A673 (cell line): ENCODE measurements around the gene NRIP2. TPM values are rescaled to one million over a fixed set of nuclear protein-coding genes. Genes with fewer than 3 reads are reported as not detected.

Source experiments
- BruUV-seq: library from RNA; stranded (reverse); fragments of 400-500 nt; replicated peaks from 2 replicates; lab custom pipeline; 2021; lab: Mats Ljungman, UMichigan
- CTCF ChIA-PET: fragments of 300-600 bp; sonication (Branson Sonifier 250); formaldehyde crosslinking; loops from one replicate; lab custom pipeline; 2022; ENCODE audit warnings: antibody characterized with exemption; lab: Charles Lee
- POLR2A ChIA-PET: fragments of 300-600 bp; sonication (Branson Sonifier 250); formaldehyde crosslinking; loops from one replicate; lab custom pipeline; 2022; ENCODE audit warnings: antibody characterized with exemption; ENCODE audit not compliant: low non-redundant PET; lab: Charles Lee
- DNase-seq: peaks from one replicate; pipeline ENCODE4 v3.0.0-alpha.2; 2015; ENCODE audit warnings: low spot score
- H3K27ac ChIP-seq: fragments of 200-600 bp; sonication (generic); 2 replicates; pipeline ENCODE4 v1.5.1; 2016; ENCODE audit warnings: mixed run types, low read depth, mild to moderate bottlenecking, mixed read lengths, antibody characterized with exemption, low read length; ENCODE audit not compliant: poor library complexity, severe bottlenecking
- H3K27me3 ChIP-seq: fragments of 200-600 bp; sonication (generic); replicated peaks from 2 replicates; pipeline ENCODE4 v1.6.1; 2017; ENCODE audit warnings: mixed run types, low read depth, mild to moderate bottlenecking, mixed read lengths, antibody characterized with exemption, low read length; ENCODE audit not compliant: insufficient read depth, poor library complexity
- H3K36me3 ChIP-seq: fragments of 200-600 bp; sonication (generic); 2 replicates; pipeline ENCODE4 v1.6.1; 2016; ENCODE audit warnings: mixed run types, mild to moderate bottlenecking, mixed read lengths, antibody characterized with exemption, low read length; ENCODE audit not compliant: insufficient read depth, poor library complexity, severe bottlenecking
- H3K4me1 ChIP-seq: fragments of 200-600 bp; sonication (generic); 2 replicates; pipeline ENCODE4 v1.6.1; 2017; ENCODE audit warnings: mixed run types, mild to moderate bottlenecking, mixed read lengths, antibody characterized with exemption, low read length; ENCODE audit not compliant: insufficient read depth, poor library complexity, severe bottlenecking
- H3K4me3 ChIP-seq: fragments of 200-600 bp; sonication (generic); 2 replicates; pipeline ENCODE4 v1.5.1; 2016; ENCODE audit warnings: low read depth, mixed run types, mild to moderate bottlenecking, mixed read lengths, low read length; ENCODE audit not compliant: poor library complexity, severe bottlenecking
- H3K9me3 ChIP-seq: fragments of 200-600 bp; sonication (generic); 2 replicates; pipeline ENCODE4 v1.6.1; 2016; ENCODE audit warnings: mixed run types, low read depth, mild to moderate bottlenecking, mixed read lengths, antibody characterized with exemption, low read length; ENCODE audit not compliant: poor library complexity, severe bottlenecking
- EZH2 ChIP-seq: fragments of 200-600 bp; sonication (generic); IDR thresholded peaks from 2 replicates; pipeline ENCODE4 v1.6.1; 2017; ENCODE audit warnings: borderline replicate concordance, low read depth, mild to moderate bottlenecking, mixed read lengths, antibody characterized with exemption, low read length; ENCODE audit not compliant: poor library complexity, severe bottlenecking
- intact Hi-C: fragments of 100-400 bp; cut with micrococcal nuclease; formaldehyde crosslinking; loops from one replicate; pipeline ENCODE4 v1.10.0; 2022; ENCODE audit not compliant: unreplicated experiment
- total RNA-seq: library from RNA; stranded (reverse); gene quantifications from 2 replicates; pipeline ENCODE4 v1.2.3, GENCODE V29; 2021
- TF ChIP-seq, protein P1 (sequence below): fragments of 300-800, 200-600 bp; sonication (generic); conservative IDR thresholded peaks from 2 replicates; pipeline ENCODE4 v1.5.1; 2017; ENCODE audit warnings: low read depth, mild to moderate bottlenecking, antibody characterized with exemption, low read length, moderate library complexity, mixed read lengths

NRIP2 gene
- total RNA-seq, 1 experiment from 2014 or later, result 0.39 TPM

DNA sequence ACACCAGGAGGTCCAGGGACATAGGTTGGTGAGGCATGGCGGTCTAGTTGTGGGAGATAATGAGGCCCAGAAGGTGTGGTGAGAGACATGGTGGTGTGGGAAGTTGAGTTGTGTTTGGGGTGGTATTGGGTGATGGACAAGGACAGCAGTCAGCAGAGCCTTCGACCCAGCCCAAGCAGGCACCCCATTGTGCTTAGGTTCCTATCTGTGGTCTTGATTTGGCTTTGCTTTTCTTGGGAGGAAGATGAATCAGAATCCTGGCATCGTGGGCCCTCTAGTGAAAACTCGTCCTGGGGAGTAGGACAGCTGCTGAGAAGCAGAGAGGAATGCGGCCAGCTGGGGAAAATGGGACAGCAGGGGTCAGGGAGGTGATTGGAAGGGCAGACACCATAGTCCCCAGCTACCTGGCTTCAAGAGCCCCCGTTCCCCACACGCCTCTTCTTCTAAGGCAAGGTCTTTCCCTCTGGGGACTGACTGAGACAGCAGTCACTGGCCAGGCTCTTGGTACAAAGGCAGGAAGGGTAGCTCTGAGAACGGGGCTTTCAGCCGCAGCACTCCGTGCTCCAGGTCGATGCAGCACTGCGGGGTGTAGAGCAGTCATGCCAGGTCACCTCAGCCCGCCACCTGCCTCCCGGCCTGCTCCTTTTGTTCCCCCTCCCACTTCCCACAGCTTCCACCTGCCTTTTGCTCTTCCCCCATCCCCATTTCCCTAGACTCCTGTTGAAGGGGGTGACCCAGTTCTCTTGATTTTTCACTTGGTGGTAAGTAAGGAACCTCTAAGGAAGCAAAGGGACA is 7.9 kb downstream of the NRIP2 start:
- Histone ChIP-seq H3K4me3 (no peak overlapping the region), H3K36me3 (peaks cover 16% of the 10 kb centered on the region), H3K9me3 (no peaks in the 10 kb centered on the region), H3K27me3 (no peaks in the 10 kb centered on the region), H3K27ac (no peak overlapping the region), H3K4me1 (no peaks in the 10 kb centered on the region)
- no peak for TF ChIP-seq EZH2
- TF ChIP-seq, protein P1, sequence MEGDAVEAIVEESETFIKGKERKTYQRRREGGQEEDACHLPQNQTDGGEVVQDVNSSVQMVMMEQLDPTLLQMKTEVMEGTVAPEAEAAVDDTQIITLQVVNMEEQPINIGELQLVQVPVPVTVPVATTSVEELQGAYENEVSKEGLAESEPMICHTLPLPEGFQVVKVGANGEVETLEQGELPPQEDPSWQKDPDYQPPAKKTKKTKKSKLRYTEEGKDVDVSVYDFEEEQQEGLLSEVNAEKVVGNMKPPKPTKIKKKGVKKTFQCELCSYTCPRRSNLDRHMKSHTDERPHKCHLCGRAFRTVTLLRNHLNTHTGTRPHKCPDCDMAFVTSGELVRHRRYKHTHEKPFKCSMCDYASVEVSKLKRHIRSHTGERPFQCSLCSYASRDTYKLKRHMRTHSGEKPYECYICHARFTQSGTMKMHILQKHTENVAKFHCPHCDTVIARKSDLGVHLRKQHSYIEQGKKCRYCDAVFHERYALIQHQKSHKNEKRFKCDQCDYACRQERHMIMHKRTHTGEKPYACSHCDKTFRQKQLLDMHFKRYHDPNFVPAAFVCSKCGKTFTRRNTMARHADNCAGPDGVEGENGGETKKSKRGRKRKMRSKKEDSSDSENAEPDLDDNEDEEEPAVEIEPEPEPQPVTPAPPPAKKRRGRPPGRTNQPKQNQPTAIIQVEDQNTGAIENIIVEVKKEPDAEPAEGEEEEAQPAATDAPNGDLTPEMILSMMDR, result no peak
- intact Hi-C loops, result no loop called here
- POLR2A ChIA-PET, result no interaction called here
- CTCF ChIA-PET, result no interaction called here
- DNase-seq, result no peak
- BruUV-seq, result no TSS peak

DNA sequence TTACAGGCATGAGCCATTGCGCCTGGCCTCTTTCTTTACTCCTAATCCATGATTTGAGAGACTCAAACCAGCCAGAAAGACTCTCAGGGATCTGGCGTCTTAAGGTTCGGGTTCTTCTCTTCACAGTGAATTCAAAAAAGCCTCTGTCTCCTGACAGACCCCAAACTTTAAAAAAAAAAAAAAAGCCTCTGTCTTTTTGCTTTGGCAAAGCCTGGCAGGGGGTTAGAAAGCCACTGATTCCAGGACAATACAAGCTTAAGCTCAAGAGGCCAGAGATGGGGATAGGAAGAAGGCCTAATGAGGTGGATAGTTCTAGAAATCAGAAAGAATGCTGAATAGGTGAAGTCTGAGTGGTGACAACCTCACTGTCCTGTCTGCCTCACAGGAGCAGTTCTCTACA is 8.8 kb downstream of the NRIP2 start:
- CTCF ChIA-PET, result no interaction called here
- POLR2A ChIA-PET, result no interaction called here
- H3K4me1 ChIP-seq, result no peaks in the 10 kb centered on the region
- no peaks in the 10 kb centered on the region for H3K27me3 ChIP-seq
- TF ChIP-seq, protein P1, result no peak
- TF ChIP-seq EZH2, result no peak
- no TSS peak for BruUV-seq
- H3K9me3 ChIP-seq, result no peaks in the 10 kb centered on the region
- peaks cover 23% of the 10 kb centered on the region for H3K36me3 ChIP-seq
- intact Hi-C loops, result no loop called here
- no peak overlapping the region for H3K4me3 ChIP-seq
- no peak overlapping the region for H3K27ac ChIP-seq
- DNase-seq, result no peak

- TF ChIP-seq EZH2, result no peak
- TF ChIP-seq, protein P1, result no peak
- ChIA-PET CTCF (interaction anchor here (0.5 kb wide), 1 partner anchor 60 kb away, joined by 9 read pairs; no protein-coding TSS in a partner anchor), POLR2A (no interaction called here)
- H3K4me1 ChIP-seq, result no peaks in the 10 kb centered on the region
- H3K9me3 ChIP-seq, result no peaks in the 10 kb centered on the region
- DNase-seq, result no peak
- no peaks in the 10 kb centered on the region for H3K27me3 ChIP-seq
- intact Hi-C loops, result no loop called here
- peaks cover 25% of the 10 kb centered on the region for H3K36me3 ChIP-seq
- no peak overlapping the region for H3K4me3 ChIP-seq
- BruUV-seq, result TSS peak; percentile 14
- no peak overlapping the region for H3K27ac ChIP-seq
Observed at GRCh38 chr12:2825132-2825531, 9.7 kb downstream of the NRIP2 start.
